SK-N-SH (cell line): ENCODE measurements around the gene BCL11B. TPM values are rescaled to one million over a fixed set of nuclear protein-coding genes. Genes with fewer than 3 reads are reported as not detected.

ENCODE experiments used
- CTCF ChIA-PET: fragments of 300-600, 350-600 bp; formaldehyde crosslinking; extraction: SDS; loops from one replicate; lab custom pipeline; 2021; lab: Yijun Ruan, JAX
- POLR2A ChIA-PET: fragments of 350-600 bp; sonication (Branson Sonifier 250); formaldehyde crosslinking; extraction: SDS; loops from one replicate; lab custom pipeline; 2020; ENCODE audit warnings: antibody characterized with exemption, inconsistent platforms; lab: Yijun Ruan, JAX
- DNase-seq: peaks from one replicate; pipeline ENCODE4 v3.0.0; 2012
- H2AFZ ChIP-seq: fragments of 200-600 bp; sonication (generic); 2 replicates; pipeline ENCODE4 v1.8.1; 2016; ENCODE audit warnings: antibody characterized with exemption, mild to moderate bottlenecking, low read depth
- H3F3A ChIP-seq: fragments of 200-600 bp; sonication (generic); replicated peaks from 2 replicates; pipeline ENCODE3; 2016; ENCODE audit warnings: antibody characterized with exemption, mild to moderate bottlenecking; ENCODE audit not compliant: insufficient read depth
- H3K27ac ChIP-seq, 2 experiments: fragments of 200-500 bp in 1 of 2; fragments of 200-600 bp in 1 of 2; sonication (Bioruptor generic) in 1 of 2; sonication (generic), shearing (Covaris generic) in 1 of 2; 2 replicates each; pipeline versions ENCODE4 v1.5.1 to v1.6.1; 2014 to 2016; ENCODE audit warnings: low read depth in 2 of 2, inconsistent platforms in 1 of 2, low read length in 1 of 2, mild to moderate bottlenecking in 1 of 2, mixed read lengths in 1 of 2
- H3K27me3 ChIP-seq: fragments of 200-600 bp; sonication (generic), shearing (Covaris generic); 2 replicates; pipeline ENCODE4 v1.6.1; 2016; ENCODE audit warnings: mixed run types; ENCODE audit not compliant: insufficient read depth
- H3K36me3 ChIP-seq, 2 experiments: fragments of 200-500 bp in 1 of 2; fragments of 200-600 bp in 1 of 2; sonication (Bioruptor generic) in 1 of 2; sonication (generic) in 1 of 2; replicated peaks in 1 of 2; 2 replicates each; pipeline versions ENCODE3 to v1.5.1; 2014 to 2016; ENCODE audit warnings: low read length in 1 of 2, mild to moderate bottlenecking in 1 of 2; ENCODE audit not compliant: insufficient read depth in 2 of 2, control insufficient read depth in 1 of 2
- H3K4me1 ChIP-seq, 2 experiments: fragments of 200-500 bp in 1 of 2; fragments of 200-600 bp in 1 of 2; sonication (Bioruptor generic) in 1 of 2; sonication (generic), shearing (Covaris generic) in 1 of 2; 2 replicates each; pipeline versions ENCODE4 v1.5.1 to v1.6.1; 2014 to 2016; ENCODE audit warnings: low read depth in 1 of 2, low read length in 1 of 2, mixed run types in 1 of 2; ENCODE audit not compliant: insufficient read depth in 2 of 2, control insufficient read depth in 1 of 2
- H3K4me2 ChIP-seq: fragments of 200-600 bp; sonication (generic), shearing (Covaris generic); 2 replicates; pipeline ENCODE4 v1.6.1; 2017; ENCODE audit warnings: mixed run types
- H3K4me3 ChIP-seq, 2 experiments: fragments of 200-500 bp in 1 of 2; fragments of 200-600 bp in 1 of 2; sonication (Bioruptor generic) in 1 of 2; sonication (generic), shearing (Covaris generic) in 1 of 2; 2 replicates each; pipeline versions ENCODE4 v1.5.1 to v1.8.1; 2014 to 2016; ENCODE audit warnings: low read depth in 2 of 2, inconsistent platforms in 1 of 2, low read length in 1 of 2, mild to moderate bottlenecking in 1 of 2, mixed read lengths in 1 of 2, moderate library complexity in 1 of 2
- H3K79me2 ChIP-seq: fragments of 200-600 bp; sonication (generic); 2 replicates; pipeline ENCODE4 v1.8.1; 2017; ENCODE audit warnings: mild to moderate bottlenecking; ENCODE audit not compliant: insufficient read depth
- H3K9ac ChIP-seq: fragments of 200-600 bp; sonication (generic); 2 replicates; pipeline ENCODE4 v1.6.1; 2017; ENCODE audit warnings: mixed run types
- H3K9me2 ChIP-seq: fragments of 200-600 bp; sonication (generic); 2 replicates; pipeline ENCODE4 v1.6.1; 2017; ENCODE audit warnings: mixed run types
- H3K9me3 ChIP-seq: fragments of 200-600 bp; sonication (generic); 2 replicates; pipeline ENCODE4 v1.6.1; 2017; ENCODE audit warnings: mixed run types, mild to moderate bottlenecking, moderate library complexity
- H4K20me1 ChIP-seq: fragments of 200-600 bp; sonication (generic); 2 replicates; pipeline ENCODE4 v1.6.1; 2017; ENCODE audit warnings: mild to moderate bottlenecking, mixed run types; ENCODE audit not compliant: insufficient read depth
- CTCF ChIP-seq: fragments of 200-600 bp; sonication (generic); IDR thresholded peaks from 2 replicates; pipeline ENCODE4 v1.6.1; 2017; ENCODE audit warnings: antibody characterized with exemption, mild to moderate bottlenecking, moderate library complexity
- FOSL2 ChIP-seq: IDR thresholded peaks from 2 replicates; pipeline ENCODE4 v1.4.0; 2012; ENCODE audit warnings: low read depth, mild to moderate bottlenecking, moderate library complexity, borderline replicate concordance
- MAX ChIP-seq: IDR thresholded peaks from 2 replicates; pipeline ENCODE4 v1.4.0; 2012; ENCODE audit warnings: low read depth
- MEF2A ChIP-seq: IDR thresholded peaks from 2 replicates; pipeline ENCODE4 v1.4.0; 2012; ENCODE audit warnings: low read depth, borderline replicate concordance
- MXI1 ChIP-seq: IDR thresholded peaks from 2 replicates; pipeline ENCODE4 v1.6.1; 2012; ENCODE audit warnings: mild to moderate bottlenecking, low read depth, low read length, improper control_type of control experiment
- NFIC ChIP-seq: IDR thresholded peaks from 2 replicates; pipeline ENCODE4 v1.4.0; 2012; ENCODE audit warnings: borderline replicate concordance
- PBX3 ChIP-seq: IDR thresholded peaks from 2 replicates; pipeline ENCODE4; 2012
- POLR2AphosphoS5 ChIP-seq: IDR thresholded peaks from 2 replicates; pipeline ENCODE4 v1.6.1; 2012; ENCODE audit warnings: low read depth, low read length
- SIN3A ChIP-seq: IDR thresholded peaks from 2 replicates; pipeline ENCODE4 v1.6.1; 2012; ENCODE audit warnings: low read depth, mild to moderate bottlenecking, low read length, moderate library complexity, borderline replicate concordance
- ZBTB33 ChIP-seq: IDR thresholded peaks from 2 replicates; pipeline ENCODE4 v1.4.0; 2012; ENCODE audit warnings: low read depth, borderline replicate concordance
- WGBS: methylation state at CpG from one replicate; pipeline ENCODE4 v1.1.6; 2017; ENCODE audit warnings: low lambda C conversion rate; 5-methylcytosine and 5-hydroxymethylcytosine counted together
- polyA plus RNA-seq, 3 experiments: library from polyadenylated mRNA; depleted of rRNA; stranded (reverse); fragments of >200 nt; gene quantifications; 2 replicates each; pipeline ENCODE4 v1.2.3, GENCODE V29; 2012
- TF ChIP-seq, protein P1 (sequence below): fragments of 150-350 bp; IDR thresholded peaks from 2 replicates; pipeline ENCODE4 v1.6.1; 2017; ENCODE audit warnings: antibody characterized with exemption, low read length, low read depth, borderline replicate concordance

The BCL11B gene
- polyA plus RNA-seq, 1 of the 3 experiments (the other 2 are of a cell fraction), result not detected

DNA sequence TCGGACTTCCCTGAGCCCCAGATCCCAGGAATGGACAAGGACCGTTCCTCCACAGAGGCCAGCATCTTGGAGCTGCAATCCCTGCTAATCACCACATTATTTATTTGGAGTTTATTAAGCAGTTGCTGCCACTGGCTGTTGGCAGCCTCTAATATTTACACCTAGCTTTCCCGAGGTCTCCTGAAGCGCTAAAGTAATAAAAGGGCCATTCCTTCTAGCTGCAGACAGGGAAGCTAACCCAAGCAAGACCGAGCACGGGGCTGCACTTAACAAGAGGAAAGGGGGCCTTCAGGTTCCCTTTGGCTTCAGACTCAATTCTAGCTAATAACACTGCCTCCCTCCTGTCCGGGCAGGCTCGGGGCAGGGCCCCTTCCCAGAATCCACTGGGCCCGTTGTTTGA is 63.7 kb downstream of the BCL11B start (continued):
- TF ChIP-seq ZBTB33, result no peak
- no peak for TF ChIP-seq MXI1

DNA sequence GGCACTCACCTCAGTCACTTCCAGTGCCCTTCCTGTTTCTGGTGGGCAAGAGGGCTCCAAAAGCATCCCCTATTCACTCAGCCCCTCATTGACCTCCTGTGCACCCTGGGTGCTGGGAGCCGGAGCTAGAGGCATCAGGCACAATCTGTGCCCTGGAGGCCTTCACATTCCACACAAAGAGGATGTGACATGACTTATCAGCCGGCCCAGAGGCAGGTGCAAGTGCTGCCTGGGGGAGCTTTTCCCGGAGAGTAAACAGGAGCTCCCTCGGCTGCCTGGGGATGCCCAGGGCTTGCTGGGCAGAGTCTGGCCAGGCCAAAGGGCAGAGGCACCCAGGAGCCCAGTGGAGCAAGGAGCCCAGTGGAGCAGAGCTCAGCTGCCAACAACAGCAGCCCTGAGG is 64.5 kb downstream of the BCL11B start:
- H3K9me3 ChIP-seq, result no peaks in the 10 kb centered on the region
- no peaks in the 10 kb centered on the region for H3K36me3 ChIP-seq
- no peak for DNase-seq
- H3K9ac ChIP-seq, result no peak overlapping the region
- no peaks in the 10 kb centered on the region for H3K79me2 ChIP-seq
- POLR2A ChIA-PET, result no interaction called here
- H3F3A ChIP-seq, result no peaks in the 10 kb centered on the region
- no peak overlapping the region for H2AFZ ChIP-seq
- H3K4me1 ChIP-seq, result no peaks in the 10 kb centered on the region
- CTCF ChIA-PET, result no interaction called here
- TF ChIP-seq SIN3A (no peak), MXI1 (no peak), MAX (no peak), MEF2A (no peak), PBX3 (no peak), CTCF (no peak), NFIC (no peak), POLR2AphosphoS5 (no peak), FOSL2 (no peak)
- TF ChIP-seq, protein P1, sequence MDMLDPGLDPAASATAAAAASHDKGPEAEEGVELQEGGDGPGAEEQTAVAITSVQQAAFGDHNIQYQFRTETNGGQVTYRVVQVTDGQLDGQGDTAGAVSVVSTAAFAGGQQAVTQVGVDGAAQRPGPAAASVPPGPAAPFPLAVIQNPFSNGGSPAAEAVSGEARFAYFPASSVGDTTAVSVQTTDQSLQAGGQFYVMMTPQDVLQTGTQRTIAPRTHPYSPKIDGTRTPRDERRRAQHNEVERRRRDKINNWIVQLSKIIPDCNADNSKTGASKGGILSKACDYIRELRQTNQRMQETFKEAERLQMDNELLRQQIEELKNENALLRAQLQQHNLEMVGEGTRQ, result no peak
- no peaks in the 10 kb centered on the region for H4K20me1 ChIP-seq
- 0% methylated on average over 4 of the region's 4 CpGs for WGBS
- H3K4me2 ChIP-seq, result no peak overlapping the region
- H3K4me3 ChIP-seq, result no peak overlapping the region
- no peak overlapping the region for H3K27ac ChIP-seq
- H3K27me3 ChIP-seq, result peaks cover 48% of the 10 kb centered on the region
- no peaks in the 10 kb centered on the region for H3K9me2 ChIP-seq
